ENCODE measurements around the gene ITGB4. TPM values are rescaled to one million over a fixed set of nuclear protein-coding genes. Genes with fewer than 3 reads are reported as not detected.
A peak's percentile ranks its signal among the peaks of the same experiment; 100 is the strongest.

ITGB4 gene
- total and polyA plus RNA-seq, 2 of the 13 experiments (the other 11 are each of a cell fraction or from before 2014, with no cell fraction given), result 6.9 to 14.5 TPM

DNA sequence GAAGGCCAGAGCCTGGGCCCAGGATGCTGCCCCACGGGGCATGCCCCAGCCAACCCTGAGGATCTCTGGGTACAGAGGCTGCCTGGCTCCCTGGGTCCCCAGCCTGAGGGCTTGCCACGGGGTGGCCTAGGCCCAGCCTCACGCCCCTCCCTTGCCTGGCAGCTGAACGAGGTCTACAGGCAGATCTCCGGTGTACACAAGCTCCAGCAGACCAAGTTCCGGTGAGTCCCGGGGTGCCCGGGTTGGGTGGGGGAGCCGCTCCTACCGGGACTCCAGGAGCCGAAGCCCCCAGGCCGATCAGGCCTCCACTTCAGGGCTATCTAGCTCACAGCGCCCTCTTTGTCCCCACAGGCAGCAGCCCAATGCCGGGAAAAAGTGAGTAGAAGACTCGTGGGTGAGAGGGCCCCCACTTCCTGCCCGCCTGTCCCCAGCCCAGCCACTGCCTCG lies 19.4 kb downstream of the ITGB4 start (continued):
- TF ChIP-seq ZBTB44 (CRISPR knock-in tag; IDR thresholded peaks at IDR 0.05) (no peak), ZNF768 (CRISPR knock-in tag; IDR thresholded peaks at IDR 0.05) (0 out of 2 replicates have a peak, but pooled peaks have one; percentile 13), ZFX (CRISPR knock-in tag; IDR thresholded peaks at IDR 0.05; ENCODE audit: low read depth) (peak; percentile 75), MXI1 (IDR thresholded peaks at IDR 0.05; ENCODE audit: borderline replicate concordance, low read depth, low read length) (0 out of 3 replicates have a peak, but pooled peaks have one; percentile 10), ZNF691 (CRISPR knock-in tag; IDR thresholded peaks at IDR 0.05; ENCODE audit: borderline replicate concordance, low read depth) (no peak), RAD21 (CRISPR knock-in tag; IDR thresholded peaks at IDR 0.05) (peak; percentile 29; the same call in 1 of the 2 replicates), CC2D1A (CRISPR knock-in tag; IDR thresholded peaks at IDR 0.05) (no peak), FOXK1 (CRISPR knock-in tag; IDR thresholded peaks at IDR 0.05; ENCODE audit: borderline replicate concordance, low read depth) (peak; percentile 31; the same call in 1 of the 2 replicates), ZNF331 (CRISPR knock-in tag; IDR thresholded peaks at IDR 0.05) (no peak), ZBTB1 (CRISPR knock-in tag; IDR thresholded peaks at IDR 0.05; ENCODE audit: borderline replicate concordance) (no peak), SOX5 (CRISPR knock-in tag; IDR thresholded peaks at IDR 0.05; ENCODE audit: borderline replicate concordance) (0 out of 2 replicates have a peak, but pooled peaks have one; percentile 10), IRF2 (CRISPR knock-in tag; IDR thresholded peaks at IDR 0.05) (0 out of 2 replicates have a peak, but pooled peaks have one; percentile 37), JUNB (CRISPR knock-in tag; IDR thresholded peaks at IDR 0.05; ENCODE audit: borderline replicate concordance) (no peak), DZIP1 (CRISPR knock-in tag; IDR thresholded peaks at IDR 0.05) (0 out of 2 replicates have a peak, but pooled peaks have one; percentile 37), ZNF275 (CRISPR knock-in tag; IDR thresholded peaks at IDR 0.05; ENCODE audit: borderline replicate concordance) (0 out of 2 replicates have a peak, but pooled peaks have one; percentile 57)
- TF ChIP-seq, protein P1, sequence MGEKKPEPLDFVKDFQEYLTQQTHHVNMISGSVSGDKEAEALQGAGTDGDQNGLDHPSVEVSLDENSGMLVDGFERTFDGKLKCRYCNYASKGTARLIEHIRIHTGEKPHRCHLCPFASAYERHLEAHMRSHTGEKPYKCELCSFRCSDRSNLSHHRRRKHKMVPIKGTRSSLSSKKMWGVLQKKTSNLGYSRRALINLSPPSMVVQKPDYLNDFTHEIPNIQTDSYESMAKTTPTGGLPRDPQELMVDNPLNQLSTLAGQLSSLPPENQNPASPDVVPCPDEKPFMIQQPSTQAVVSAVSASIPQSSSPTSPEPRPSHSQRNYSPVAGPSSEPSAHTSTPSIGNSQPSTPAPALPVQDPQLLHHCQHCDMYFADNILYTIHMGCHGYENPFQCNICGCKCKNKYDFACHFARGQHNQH (CRISPR knock-in tag; IDR thresholded peaks at IDR 0.05), result peak; percentile 40; the same call in 1 of the 2 replicates
- TF ChIP-seq, protein P2, sequence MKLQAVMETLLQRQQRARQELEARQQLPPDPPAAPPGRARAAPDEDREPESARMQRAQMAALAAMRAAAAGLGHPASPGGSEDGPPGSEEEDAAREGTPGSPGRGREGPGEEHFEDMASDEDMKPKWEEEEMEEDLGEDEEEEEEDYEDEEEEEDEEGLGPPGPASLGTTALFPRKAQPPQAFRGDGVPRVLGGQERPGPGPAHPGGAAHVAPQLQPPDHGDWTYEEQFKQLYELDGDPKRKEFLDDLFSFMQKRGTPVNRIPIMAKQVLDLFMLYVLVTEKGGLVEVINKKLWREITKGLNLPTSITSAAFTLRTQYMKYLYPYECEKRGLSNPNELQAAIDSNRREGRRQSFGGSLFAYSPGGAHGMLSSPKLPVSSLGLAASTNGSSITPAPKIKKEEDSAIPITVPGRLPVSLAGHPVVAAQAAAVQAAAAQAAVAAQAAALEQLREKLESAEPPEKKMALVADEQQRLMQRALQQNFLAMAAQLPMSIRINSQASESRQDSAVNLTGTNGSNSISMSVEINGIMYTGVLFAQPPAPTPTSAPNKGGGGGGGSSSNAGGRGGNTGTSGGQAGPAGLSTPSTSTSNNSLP (IDR thresholded peaks at IDR 0.05; ENCODE audit: low read depth, low read length), result no peak
- TF ChIP-seq, protein P3, sequence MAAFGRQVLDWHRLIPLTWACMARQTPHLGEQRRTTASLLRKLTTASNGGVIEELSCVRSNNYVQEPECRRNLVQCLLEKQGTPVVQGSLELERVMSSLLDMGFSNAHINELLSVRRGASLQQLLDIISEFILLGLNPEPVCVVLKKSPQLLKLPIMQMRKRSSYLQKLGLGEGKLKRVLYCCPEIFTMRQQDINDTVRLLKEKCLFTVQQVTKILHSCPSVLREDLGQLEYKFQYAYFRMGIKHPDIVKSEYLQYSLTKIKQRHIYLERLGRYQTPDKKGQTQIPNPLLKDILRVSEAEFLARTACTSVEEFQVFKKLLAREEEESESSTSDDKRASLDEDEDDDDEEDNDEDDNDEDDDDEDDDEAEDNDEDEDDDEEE (CRISPR knock-in tag; IDR thresholded peaks at IDR 0.05), result 0 out of 2 replicates have a peak, but pooled peaks have one; percentile 56
